Measurements from ENCODE around the gene RUNDC3A.

DNA sequence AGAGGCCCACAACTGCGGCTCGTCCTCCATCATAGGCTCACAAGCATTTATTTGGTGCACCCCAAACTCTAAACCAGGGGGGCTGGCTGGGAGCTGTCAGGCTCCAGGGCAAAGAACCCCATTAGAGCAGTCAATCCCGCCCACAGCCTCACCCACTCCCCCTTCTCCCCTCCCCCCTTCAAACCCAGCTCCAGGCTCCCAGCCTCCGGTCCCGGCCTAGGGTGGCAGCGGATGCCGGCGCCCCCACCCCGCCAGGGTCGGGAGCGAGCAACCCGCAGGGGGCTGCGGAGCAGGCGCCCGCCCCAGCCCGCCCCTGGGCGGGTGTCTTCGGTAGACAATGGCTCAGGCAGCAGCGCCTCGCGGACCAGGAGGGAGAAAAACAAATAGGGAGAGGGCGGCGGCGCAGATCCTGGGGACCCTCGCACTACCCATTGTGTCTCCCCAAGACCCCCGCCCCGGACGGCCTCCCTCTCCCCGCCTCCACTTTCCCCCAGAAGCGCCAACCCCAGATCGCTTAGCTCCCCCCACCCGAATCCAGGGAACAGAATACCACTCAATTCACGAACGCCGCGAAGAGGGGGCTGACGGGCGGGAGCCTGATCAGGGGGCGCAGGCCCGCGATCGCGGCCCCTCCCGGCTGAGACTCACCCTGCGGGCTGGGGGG lies 54.7 kb downstream of the RUNDC3A start:
- TF ChIP-seq POLR2A (IDR thresholded peaks at IDR 0.05) (no peak), POLR2AphosphoS5 (IDR thresholded peaks at IDR 0.05) (no peak), EP300 (IDR thresholded peaks at IDR 0.05) (no peak)
- TF ChIP-seq, protein P1, sequence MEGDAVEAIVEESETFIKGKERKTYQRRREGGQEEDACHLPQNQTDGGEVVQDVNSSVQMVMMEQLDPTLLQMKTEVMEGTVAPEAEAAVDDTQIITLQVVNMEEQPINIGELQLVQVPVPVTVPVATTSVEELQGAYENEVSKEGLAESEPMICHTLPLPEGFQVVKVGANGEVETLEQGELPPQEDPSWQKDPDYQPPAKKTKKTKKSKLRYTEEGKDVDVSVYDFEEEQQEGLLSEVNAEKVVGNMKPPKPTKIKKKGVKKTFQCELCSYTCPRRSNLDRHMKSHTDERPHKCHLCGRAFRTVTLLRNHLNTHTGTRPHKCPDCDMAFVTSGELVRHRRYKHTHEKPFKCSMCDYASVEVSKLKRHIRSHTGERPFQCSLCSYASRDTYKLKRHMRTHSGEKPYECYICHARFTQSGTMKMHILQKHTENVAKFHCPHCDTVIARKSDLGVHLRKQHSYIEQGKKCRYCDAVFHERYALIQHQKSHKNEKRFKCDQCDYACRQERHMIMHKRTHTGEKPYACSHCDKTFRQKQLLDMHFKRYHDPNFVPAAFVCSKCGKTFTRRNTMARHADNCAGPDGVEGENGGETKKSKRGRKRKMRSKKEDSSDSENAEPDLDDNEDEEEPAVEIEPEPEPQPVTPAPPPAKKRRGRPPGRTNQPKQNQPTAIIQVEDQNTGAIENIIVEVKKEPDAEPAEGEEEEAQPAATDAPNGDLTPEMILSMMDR (IDR thresholded peaks at IDR 0.05) = no peak

All from gastroesophageal sphincter (tissue), 3 donors.